Measurements from ENCODE around the gene IL17B. TPM values are rescaled to one million over a fixed set of nuclear protein-coding genes. Genes with fewer than 3 reads are reported as not detected.

The IL17B gene
- total and polyA plus RNA-seq, 12 donors, result 1.5 to 20.1 (median 2.9) TPM; not detected in 1

DNA sequence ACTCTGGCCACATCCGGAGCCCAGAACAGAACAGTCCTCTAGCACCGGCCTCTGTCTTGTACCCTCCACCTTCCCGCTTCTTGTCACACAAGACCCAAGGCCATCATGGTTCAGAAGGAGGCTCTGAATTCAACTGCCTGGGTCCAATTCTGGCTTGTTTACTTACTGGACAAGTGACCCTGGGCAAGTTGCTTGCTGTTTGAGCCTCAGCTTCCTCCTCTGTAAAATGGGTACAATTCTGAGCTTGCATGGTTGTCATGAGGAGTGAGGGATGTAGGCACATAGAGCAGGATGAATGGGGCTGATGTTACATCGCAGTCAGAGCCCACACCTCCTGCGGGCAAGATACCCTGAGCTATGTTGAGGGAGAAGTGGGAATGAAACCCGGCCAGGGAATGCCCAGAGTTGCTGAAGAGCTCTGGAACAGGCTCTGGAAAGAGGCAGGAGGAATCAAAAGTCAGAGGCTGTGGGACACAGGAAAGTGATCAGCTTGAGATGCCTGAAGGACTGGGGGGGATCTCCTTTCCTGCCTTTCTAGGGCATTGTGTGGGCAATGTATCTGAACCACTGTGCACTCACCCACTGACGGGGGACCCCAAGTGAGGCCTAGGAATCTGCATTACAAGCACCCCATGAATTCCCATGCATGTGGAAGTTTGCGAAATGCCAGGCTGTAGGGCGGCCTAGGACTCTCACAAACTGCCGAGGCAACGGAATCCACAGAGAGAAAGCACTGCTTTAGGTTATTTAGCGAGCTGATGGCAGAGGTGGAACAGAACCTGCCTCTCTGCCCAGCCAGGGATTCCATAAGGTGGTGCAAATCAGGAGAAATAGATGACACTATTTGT is 29.4 kb upstream of the IL17B start:
- peaks cover 17 to 22% of the 10 kb centered on the region in 2 donors for H3K4me1 ChIP-seq (replicated peaks in 1 of 2)
- DNase-seq, result no peak
- H3K9me3 ChIP-seq (replicated peaks in 1 of 3), result no peaks in the 10 kb centered on the region
- H3K4me3 ChIP-seq, result peak overlapping the region in 1 of 4 donors; percentile 55
- TF ChIP-seq POLR2A (IDR thresholded peaks at IDR 0.05), result no peak
- TF ChIP-seq, protein P1, sequence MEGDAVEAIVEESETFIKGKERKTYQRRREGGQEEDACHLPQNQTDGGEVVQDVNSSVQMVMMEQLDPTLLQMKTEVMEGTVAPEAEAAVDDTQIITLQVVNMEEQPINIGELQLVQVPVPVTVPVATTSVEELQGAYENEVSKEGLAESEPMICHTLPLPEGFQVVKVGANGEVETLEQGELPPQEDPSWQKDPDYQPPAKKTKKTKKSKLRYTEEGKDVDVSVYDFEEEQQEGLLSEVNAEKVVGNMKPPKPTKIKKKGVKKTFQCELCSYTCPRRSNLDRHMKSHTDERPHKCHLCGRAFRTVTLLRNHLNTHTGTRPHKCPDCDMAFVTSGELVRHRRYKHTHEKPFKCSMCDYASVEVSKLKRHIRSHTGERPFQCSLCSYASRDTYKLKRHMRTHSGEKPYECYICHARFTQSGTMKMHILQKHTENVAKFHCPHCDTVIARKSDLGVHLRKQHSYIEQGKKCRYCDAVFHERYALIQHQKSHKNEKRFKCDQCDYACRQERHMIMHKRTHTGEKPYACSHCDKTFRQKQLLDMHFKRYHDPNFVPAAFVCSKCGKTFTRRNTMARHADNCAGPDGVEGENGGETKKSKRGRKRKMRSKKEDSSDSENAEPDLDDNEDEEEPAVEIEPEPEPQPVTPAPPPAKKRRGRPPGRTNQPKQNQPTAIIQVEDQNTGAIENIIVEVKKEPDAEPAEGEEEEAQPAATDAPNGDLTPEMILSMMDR (IDR thresholded peaks at IDR 0.05), result no peak
- 71 to 80% (median 78%) methylated on average over 12 of the region's 12 CpGs for WGBS, 4 donors
- no peaks in the 10 kb centered on the region for H3K27me3 ChIP-seq
- H3K36me3 ChIP-seq (replicated peaks in 1 of 2), result no peaks in the 10 kb centered on the region
- intact Hi-C loops (cut with DNase I), result no loop called here
- peak overlapping the region in 3 of 5 donors; percentile 38 to 92 (median 76) for H3K27ac ChIP-seq

DNA sequence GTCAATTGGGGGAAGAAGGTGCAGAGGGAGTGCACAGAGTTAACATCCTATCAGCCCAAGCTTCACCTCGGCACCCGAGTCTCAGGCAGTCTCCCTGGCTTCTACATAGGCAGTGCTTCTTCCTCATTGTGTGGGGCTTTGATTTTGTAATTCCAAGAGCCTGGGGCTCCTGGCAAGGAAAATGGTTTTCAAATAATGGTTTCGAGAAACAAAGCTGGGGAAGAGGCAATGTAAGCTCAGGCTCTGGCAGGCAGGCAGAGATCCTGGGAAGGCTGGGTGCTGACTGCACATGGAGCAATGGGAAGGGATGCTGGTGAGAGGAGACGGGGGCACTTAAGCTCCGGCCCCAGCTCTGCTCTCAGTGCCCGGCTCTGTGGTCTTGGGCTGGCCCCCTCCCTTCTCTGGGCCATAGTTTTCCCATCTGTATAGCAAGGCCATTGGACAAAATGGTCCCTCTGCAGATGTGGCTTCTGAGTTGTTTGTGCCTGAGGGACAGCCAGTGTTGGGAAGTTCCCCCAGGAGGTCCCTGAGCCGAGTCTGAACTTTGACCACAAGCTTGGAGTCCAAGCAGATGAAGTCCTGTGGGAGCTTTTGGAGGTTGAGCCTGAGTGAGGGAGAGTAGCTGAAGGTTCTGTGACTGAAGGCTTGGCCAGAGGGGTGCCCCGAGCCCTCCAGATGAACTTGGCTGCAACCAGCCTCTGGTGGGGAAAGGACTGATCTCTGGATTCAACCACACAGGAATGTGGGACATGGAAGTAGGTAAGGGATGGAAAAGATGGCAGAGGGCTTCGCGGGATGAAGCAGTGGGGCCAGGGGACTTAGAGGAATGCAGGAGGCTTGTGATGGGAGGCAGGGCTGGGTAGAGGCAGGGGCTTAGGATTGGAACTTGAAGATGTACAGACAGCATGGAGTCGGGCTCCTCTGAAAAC is 28.5 kb upstream of the IL17B start:
- Histone ChIP-seq H3K9me3 (replicated peaks in 1 of 3) (no peaks in the 10 kb centered on the region), H3K36me3 (replicated peaks in 1 of 2) (no peaks in the 10 kb centered on the region), H3K4me3 (peak overlapping the region in 1 of 4 donors; percentile 55), H3K27me3 (no peaks in the 10 kb centered on the region), H3K4me1 (replicated peaks in 1 of 2) (peaks cover 17 to 19% of the 10 kb centered on the region in 2 donors), H3K27ac (peak overlapping the region in 4 of 5 donors; percentile 6 to 92 (median 57))
- no peak for TF ChIP-seq POLR2A (IDR thresholded peaks at IDR 0.05)
- TF ChIP-seq, protein P1 (IDR thresholded peaks at IDR 0.05), result no peak
- no peak for DNase-seq
- intact Hi-C loops (cut with DNase I), result no loop called here
- WGBS, 4 donors, result 66 to 79% (median 72%) methylated on average over 10 to 11 of the region's 11 CpGs

DNA sequence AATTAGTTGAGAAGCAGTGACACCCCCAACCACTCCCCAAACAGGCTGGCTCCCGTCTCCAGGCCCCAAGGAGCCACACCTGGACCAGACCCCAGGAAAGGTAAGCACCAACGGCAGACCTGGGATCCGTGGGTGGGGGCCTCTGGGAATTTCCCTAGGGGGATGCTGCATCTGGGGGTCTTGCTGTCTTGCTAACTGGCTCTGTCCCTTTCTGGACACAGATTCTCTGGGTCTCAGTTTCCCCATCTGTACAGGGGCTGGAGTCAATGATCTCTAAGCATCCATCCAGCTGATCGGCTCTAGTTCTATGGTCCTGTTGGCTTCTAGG is 27.9 kb upstream of the IL17B start:
- 34 to 89% (median 73%) methylated on average over 1 to 4 of the region's 4 CpGs for WGBS, 4 donors
- Histone ChIP-seq H3K9me3 (replicated peaks in 1 of 3) (no peaks in the 10 kb centered on the region), H3K4me3 (peak overlapping the region in 1 of 4 donors; percentile 55), H3K4me1 (replicated peaks in 1 of 2) (peaks cover 17 to 19% of the 10 kb centered on the region in 2 donors), H3K36me3 (replicated peaks in 1 of 2) (no peaks in the 10 kb centered on the region), H3K27ac (peak overlapping the region in 4 of 5 donors; percentile 6 to 92 (median 57)), H3K27me3 (no peaks in the 10 kb centered on the region)
- TF ChIP-seq POLR2A (IDR thresholded peaks at IDR 0.05), result no peak
- TF ChIP-seq, protein P1 (IDR thresholded peaks at IDR 0.05), result no peak
- intact Hi-C loops (cut with DNase I), result no loop called here
- DNase-seq, result no peak

Measured in adrenal gland (tissue), 12 donors.